ENCODE measurements around the gene INO80C.
"Not testable (repeated sequence)": the region's sequence is repeated elsewhere in the genome, so short reads cannot be mapped to it uniquely, and the experiment has no call there.

Gene INO80C

DNA sequence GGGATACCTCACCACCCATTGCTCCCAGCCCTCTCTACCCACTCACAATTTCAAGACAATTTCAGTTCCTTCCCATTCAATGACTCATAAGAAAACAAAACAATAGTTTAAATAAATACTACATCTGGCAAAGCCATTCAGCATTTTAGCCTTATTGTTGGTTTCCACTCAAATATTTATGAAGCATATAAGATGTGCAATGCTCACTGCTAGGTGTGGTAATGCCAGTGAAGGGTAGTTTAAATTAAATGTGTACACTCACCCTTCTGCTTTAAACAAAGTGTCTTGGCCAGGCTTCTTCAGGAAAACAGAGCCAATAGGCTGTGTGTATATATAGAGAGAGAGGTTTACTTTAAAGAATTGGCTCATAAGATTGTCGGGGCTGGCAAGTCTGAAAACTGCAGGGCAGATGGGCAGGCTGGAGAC, 37.0 kb downstream of the INO80C start:
- DNase-seq (ENCODE audit: low read depth), result no peak

DNA sequence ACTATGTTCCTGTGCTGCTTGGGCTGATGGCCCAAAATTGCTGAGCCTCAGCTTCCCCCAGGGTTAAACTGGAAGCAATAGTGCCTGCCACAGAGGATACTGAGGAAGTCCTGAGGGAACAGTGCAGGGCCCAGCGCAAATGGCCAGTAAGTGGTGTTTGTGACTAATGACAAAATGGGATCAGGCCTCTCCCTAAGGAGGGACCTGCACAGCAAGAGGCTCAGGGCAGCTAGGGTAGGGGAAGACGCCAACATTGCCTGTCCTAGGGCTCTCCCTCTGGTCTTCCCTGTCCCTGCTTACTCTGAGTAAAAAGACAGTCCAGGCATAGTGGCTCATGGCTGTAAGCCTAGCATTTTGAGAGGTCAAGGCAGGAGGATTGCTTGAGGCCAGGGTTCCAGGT, 37.8 kb downstream of the INO80C start:
- DNase-seq (ENCODE audit: low read depth), result no peak

DNA sequence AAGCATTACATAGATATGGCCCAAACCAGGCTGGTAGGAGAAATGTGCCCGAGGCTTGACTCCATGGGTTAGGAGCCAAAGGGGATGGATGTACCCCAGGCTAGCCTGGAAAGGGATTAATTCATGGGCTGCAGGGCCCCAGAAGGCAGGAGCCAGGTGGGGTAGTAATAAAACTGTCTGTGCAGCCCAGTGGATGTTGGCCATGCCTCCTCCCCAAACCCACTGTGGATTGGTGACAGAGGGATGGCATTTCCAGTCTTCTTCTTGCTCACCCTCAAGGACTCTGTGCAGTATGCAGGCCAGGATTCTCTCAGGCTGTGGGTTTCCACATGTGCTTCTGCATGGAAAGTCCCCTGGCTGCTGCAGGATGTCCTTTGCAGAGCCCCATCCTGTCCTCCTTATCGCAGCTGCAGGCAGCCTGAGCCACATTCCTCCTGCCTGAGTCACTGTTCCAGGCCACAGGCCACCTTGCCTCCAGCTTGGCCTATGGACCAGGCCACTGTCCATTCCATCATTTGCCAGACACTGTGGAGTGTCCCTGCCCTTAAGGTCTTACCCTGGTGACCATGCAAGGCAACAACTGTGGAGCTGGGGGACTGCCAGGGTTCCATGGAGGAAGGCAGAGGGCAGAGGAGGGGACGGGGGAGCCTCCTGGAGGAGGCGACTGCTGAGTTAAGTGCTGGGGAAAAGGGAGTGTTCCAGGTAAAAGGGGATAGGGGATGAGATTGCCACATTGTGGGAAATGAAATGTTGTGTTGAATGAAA, 38.9 kb downstream of the INO80C start:
- no peak for DNase-seq (ENCODE audit: low read depth)

DNA sequence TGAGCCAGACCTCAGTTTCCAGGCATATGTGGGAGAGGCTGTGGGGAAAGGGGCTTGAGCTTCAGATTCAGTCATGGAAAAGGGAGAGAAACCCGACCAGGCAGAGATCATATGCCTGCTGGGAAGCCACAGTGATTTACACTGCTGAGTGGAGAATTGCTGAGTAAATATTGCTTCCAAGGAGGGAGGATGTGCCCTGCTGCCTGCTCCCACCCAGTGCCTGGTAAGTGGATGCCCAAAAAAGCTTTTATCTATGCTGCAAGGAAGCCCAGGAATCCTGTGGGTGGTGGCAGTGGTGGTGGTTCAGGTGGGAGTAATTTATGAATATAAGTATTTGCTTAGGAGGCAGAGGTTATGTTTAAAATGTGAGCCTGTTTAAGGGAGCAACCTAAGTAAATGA, 39.5 kb downstream of the INO80C start:
- no peak for DNase-seq (ENCODE audit: low read depth)

DNA sequence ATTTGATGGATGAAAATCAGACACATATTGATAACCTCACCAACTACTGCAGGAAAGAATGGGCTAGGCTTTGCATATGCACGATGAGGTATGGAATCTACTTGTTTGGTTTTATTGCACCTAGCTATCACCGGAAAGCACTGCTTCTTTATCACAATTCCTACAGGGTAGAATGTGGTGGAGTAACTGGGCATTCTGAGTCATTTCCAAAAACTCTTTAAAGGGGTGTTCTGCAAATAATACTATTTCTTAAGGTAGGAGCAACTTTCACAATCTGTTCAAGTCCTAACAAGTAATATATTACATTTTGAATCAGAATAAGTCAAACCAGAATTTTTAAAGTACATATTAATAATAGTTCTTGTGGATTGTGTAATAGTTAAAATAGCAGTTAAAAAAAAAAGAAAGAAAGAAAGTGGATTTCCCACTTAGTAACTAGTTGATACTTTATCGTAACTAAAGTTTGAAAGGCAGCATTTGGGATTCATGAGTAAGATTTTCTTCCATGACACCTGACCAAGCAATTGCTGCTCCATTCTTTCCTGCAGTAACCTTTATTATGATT, 40.5 kb downstream of the INO80C start:
- DNase-seq (ENCODE audit: low read depth), result no peak

DNA sequence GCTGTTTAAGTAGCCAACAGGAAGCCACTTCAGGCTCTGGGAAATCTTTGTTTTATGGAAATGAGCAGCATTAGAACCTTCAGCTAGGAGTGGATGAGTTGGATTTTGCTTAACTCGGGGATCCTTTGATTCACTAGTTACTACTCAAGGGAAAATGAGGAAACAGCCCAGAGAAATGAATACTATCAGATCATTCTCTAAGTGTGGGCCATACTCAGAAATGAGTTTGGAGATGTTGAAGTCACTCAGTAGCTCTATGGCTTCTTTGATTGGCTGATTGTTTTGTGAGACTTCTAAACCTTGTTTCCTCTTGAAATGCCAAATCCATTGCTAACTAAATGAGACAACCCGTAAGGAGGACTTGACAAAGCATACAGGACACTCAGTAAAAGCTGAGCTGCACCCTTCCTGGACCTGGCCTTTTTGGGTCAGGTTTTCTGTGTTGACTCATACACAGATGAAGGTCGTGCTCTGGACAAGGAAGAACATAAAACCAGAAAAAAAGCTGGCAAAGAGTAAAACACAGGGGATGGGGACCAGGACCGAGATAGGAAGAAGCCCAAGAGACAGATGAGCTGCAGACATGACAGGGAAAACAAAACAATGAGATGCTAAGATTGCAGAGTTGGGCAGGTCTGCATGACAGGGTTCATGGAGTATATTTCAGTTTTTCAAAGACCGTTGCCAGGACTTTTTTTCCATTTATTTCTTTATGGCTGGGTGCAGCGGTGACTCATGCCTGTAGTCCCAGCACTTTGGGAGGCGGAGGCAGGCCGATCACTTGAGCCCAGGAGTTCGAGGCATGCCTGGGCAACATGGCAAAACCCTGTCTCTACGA, 41.6 kb downstream of the INO80C start:
- no peak for DNase-seq (ENCODE audit: low read depth)

DNA sequence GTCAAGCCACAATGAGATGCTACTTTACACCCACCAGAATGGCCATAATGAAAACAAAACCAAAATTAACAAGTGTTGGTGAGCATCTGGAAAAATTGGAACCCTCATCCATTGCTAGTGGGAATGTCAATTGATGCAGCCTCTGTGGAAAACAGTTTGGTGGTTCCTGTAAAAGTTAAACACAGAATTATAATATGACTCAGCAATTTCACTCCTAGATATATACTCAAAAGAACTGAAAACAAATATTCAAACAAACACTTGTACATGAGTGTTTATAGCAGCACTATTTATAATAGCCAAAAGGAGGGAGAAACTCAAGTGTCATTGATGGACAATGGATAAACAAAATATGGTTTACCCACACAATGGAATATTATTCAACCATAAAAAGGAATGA, 43.0 kb downstream of the INO80C start:
- no peak for DNase-seq (ENCODE audit: low read depth)

DNA sequence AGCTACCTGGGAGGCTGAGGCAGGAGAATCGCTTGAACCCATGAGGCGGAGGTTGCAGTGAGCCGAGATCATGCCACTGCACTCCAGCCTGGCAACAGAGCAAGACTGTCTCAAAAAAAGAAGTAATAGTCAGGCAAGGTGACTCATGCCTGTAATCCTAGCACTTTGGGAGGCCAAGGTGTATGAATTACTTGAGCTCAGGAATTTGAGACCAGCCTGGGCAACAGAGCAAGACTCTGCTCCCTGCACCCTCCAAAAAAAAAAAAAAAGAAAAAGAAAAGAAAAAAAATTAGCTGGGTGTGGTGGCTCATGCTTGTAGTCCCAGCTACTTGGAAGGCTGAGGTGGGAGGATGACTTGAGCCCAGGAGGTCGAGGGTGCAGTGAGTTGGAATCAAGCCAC, 44.7 kb downstream of the INO80C start:
- not testable (repeated sequence) for DNase-seq (ENCODE audit: low read depth)

DNA sequence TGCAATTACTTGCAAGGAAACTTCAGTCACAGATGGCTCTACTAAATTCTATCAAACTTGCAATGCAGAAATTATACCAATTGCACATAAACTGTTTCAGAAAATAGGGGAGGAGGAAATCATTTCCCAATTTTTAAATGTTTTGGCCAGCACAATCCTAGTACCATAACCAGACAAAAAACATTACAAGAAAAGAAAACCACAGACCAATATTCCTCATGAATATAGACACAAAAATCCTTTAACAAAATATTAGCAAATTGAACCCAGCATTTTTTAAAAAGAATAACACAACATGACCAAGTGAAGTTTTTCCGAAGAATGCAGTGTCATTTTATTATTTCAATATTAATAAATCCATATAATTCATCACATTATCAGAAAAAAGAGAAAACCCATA, 45.8 kb downstream of the INO80C start:
- DNase-seq (ENCODE audit: low read depth), result no peak

DNA sequence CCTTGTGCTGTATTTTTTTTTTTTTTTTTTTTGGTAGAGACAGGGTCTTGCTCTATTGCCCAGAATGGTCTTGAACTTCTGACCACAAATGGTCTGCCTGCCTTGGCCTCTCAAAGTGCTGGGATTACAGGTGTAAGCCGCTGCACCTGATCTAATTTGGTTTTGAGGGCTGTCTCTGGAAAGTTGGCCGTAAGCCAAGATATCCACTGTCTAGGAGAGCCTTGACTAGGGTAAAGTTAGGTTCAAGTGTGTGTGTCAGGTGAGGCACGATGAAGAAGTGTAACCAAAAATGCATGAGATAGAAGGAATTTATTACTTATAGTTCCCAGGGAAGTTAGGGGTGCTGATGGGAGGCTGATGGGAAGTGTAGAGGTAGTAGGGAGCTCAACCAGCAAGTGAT, 46.7 kb downstream of the INO80C start:
- no peak for DNase-seq (ENCODE audit: low read depth)

DNA sequence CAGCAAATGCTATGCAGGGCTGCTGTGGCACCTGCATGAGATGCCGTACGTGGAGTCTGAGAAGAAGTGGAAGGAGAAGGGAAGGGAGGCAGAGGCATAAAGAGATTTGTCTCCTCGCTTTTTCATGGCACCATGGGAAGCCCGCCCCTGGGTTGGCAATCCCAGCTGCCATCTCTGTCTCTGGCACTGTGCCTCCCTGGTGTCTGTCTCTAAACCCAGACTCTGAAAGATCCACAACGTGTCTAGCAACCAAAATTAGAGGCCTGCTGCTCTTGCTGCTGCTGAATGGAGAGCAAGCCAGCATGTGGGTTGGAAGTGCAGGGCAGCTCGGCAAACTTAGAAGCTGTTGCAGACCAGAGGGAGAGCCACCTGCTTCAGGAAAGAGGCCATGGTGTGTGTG, 53.1 kb downstream of the INO80C start:
- DNase-seq (ENCODE audit: low read depth), result no peak

DNA sequence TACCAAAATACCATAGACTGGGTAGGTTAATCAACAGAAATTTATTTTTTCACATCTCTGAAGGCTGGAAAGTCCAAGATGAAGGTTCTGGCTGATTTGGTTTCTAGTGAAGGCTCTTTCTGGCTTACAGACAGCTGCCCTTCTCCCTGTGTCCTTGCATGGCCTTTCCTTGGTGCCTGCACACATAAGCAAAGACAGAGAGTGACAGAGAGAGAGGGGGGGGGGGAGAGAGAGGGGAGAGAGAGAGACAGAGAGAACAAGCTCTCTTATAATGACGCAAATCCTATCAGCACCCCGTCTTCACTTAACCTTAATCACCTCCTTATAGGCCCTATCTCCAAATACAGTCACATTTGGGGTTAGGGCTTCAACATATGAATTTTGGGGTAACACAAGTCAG, 53.9 kb downstream of the INO80C start:
- DNase-seq (ENCODE audit: low read depth), result no peak

DNA sequence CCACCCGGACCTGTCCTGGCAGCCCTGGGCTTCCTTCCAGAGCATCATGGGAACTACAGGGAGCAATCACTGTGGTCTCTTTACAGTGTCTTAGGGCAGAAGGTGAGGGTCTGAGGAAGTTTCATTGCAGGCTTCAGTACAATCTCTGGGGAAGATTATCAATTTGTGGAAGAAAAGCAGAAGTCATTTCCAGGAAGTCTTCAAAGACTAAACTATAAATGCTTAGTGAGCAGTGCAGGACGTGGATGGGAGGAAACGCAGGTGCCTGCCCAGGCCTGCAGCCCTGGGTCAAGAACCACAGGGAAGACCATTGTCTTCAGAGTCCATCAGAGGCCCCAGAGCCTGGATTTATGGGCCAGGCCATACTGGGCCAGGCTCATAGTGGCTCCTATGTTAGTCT, 54.3 kb downstream of the INO80C start:
- DNase-seq (ENCODE audit: low read depth), result no peak

DNA sequence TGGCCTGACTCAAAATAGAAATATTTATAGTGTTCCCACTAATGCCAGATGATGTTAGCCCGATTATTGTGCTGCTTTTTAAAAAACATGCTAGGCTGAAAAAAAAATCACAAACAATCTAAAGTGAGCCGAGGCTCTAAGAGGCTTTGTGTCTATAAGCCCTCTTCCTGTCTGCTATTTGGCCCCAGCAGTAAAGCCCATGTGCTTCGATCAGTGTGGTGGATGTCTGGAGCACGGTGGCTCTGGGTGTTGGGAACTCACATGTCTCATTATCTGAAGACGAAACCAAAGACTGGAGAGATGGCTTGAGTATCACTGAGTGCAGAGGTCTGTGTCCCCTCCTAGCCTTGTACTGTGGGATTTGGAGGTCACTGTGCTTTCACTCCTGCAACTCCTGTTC, 55.1 kb downstream of the INO80C start:
- no peak for DNase-seq (ENCODE audit: low read depth)

DNA sequence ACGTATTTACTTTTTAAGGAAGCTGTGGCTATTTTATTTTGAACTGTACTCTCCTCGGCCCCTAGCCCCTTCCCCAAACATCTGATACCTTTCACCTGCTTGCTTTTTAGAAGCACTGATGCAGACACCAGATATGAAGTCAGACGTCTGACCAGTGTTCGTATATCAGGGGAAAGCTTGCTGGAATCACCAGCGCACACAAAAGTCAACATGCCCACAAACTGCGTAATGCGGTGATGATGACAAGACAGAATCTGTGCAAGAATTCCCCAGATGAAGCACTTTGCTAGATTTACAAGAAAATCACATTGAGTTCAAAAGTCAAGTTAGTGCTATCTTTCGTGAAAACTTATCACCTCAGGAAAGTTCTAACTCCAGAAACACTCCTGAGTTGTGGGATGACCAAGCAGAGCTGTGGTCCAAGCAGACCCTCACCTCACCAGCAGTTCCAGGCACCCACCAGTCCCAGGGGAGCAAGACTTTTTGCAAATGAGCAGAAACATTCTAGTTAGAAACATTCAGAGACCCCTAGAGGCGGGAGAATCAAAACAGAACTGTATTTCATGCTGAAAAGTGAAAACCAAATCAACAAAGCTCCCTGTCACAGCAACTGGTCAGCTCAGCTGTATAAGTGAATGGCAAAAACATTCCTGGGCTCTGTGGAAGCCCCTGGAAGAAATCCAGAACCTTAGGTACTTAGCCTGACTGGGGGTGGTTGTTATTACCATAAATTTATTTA, 55.7 kb downstream of the INO80C start:
- no peak for DNase-seq (ENCODE audit: low read depth)

DNA sequence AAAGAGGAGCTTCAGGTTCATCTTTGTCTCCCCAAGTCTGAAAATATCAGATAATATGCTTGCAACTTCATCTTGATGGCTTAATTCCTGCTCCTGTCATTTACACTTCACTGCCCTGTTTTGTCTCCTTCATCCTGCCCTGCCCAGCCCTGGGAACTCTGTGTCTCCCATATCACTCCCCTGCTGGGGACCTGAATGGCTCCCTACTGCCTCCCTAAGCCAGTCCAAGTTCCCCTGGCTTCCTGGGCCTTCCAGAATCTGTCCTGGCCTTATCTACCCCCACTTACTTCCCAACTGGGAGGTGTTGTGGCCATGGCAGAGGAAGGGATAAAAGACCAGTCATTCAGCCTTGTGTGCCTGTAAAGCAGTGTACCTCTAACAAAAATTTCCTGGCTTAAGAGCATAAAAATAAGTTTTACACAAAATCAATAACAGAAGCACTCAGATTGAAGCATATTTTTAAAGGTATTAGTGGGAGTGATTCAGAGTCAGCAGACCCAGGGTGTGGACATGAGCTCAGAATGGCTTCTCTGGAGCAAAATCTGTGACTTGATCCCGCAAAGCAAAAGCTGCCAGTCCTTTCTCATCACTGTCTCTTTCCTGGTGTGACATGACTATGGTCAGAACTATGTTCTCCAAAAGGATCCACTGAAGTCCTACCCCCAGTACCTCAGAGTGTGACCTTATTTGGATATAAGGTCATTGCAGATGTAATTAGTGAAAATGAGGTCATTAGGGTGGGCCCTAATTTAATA, 59.1 kb downstream of the INO80C start:
- DNase-seq (ENCODE audit: low read depth), result no peak

DNA sequence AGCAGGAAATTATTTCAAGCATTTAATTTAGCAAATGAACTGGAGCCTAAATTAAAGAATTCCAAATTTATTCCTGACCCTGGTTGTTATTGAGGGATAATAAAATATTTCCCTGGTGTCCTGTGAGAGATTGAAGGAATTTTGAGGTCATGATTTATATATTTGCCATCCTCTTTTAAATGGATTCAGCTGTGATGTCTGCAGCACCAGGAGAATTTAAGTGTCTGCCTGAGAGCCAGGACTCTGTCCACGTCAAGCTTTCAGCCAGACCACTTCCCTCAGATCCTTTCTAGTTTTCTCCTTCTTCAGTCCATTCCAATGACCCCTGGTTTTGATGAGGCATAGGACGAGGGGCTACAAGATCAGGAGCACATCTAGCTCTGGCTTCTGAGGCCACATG, 59.9 kb downstream of the INO80C start:
- DNase-seq (ENCODE audit: low read depth), result no peak

DNA sequence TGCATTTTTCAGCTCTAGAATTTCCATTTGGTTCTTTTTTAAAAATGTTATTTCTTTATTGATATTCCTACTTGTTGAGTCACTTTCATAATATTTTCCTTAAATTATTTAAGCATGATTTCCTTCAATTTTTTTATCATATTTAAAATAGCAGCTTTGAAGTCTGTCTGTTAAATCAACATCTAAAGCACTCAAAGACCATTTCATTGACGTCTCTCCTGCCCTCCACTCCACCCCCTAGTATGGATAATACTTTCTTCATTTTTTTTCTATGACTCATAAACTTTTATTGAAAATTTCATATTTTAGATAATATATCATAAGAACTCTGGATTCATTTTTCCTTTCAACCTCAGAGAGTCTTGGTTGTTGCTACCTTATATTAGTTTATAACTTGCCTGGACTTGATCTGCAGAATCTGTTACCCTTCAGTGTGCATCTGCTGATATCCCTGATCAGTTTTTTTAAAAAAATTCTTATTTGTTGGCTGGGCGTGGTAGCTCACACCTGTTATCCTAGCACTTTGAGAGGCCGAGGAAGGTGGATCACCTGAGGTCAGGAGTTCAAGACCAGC, 61.6 kb downstream of the INO80C start:
- no peak for DNase-seq (ENCODE audit: low read depth)

DNA sequence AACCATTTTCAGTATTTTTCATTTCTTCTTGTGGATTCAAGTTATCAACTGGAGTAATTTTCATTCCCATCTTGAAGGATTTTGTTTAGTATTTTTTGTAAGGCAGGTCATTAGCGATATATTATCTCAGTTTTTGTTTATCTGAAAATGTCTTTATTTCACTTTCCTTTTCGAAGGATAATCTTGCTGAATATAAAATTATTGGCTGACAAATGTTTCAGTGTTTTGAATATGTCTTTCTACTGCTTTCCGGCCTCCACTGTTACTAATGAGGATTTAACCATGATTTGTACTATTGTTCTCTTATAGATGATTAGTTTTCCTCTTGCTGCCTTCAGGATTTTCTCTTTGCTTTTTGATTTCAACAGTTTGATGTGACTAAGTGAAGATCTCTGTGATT, 62.4 kb downstream of the INO80C start:
- DNase-seq (ENCODE audit: low read depth), result no peak

DNA sequence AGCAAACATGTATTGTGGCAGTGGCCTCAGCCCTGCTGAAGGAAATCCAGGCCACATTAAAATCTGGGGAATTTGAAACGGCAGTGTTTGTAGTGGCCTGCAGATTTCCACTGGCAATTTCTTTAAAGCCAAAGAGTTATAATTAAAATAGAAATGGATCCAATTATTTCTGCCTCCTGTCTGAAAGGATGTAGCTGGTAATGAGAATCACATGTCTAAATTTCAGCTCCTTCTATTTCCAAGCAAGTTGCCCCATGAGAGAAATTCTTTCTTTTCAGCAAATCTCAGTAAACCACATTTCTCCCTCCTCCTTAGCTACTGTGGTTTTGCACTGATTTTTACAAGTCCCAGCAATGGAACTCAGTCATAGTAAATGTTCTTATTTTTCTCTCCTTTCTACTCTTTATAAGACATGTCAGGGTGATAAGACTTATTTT, 65.2 kb downstream of the INO80C start:
- DNase-seq (ENCODE audit: low read depth), result no peak

DNA sequence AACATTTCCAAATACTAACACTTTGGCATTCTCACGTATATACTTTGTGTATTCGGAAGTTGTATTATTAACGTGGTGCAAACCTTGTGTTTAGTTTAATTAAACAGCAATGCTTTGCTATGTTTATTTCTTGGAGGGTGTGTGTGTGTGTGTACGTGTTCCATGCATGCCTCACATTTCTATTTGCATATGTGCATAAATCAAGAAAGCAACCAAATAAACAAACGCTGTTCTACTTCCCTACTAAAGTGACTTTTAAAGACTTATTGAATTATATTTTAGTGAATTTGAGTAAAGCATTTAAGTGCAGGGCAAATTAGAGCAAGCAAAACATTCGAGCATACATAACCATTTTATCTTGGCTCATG, 66.4 kb downstream of the INO80C start:
- DNase-seq (ENCODE audit: low read depth), result no peak

Measured in activated gamma-delta T cell treated with anti-CD3 and anti-CD28 coated beads, Interleukin-2, amount 50 U/mL, for 16 hours (primary cell).